ENCODE data around the gene CRTC3. TPM values are rescaled to one million over a fixed set of nuclear protein-coding genes. Genes with fewer than 3 reads are reported as not detected.
"Not testable (repeated sequence)": the region's sequence is repeated elsewhere in the genome, so short reads cannot be mapped to it uniquely, and the experiment has no call there.

Gene CRTC3
- total RNA-seq, 1 experiment from 2014 or later = 5.3 TPM

- in situ Hi-C loops (cut with HindIII; ENCODE audit: low pct_unique_long_range_greater_than_20kb, low sequenced_read_pairs) = no loop called here
- DNase-seq (ENCODE audit: low read depth) = no peak
Observed at GRCh38 chr15:90513448-90513847, 16.3 kb upstream of the CRTC3 start.

GRCh38 chr15:90513893-90514292 lies 15.8 kb upstream of the CRTC3 start:
- in situ Hi-C loops (cut with HindIII; ENCODE audit: low pct_unique_long_range_greater_than_20kb, low sequenced_read_pairs); DNase-seq (ENCODE audit: low read depth): not testable (repeated sequence)

- in situ Hi-C loops (cut with HindIII; ENCODE audit: low pct_unique_long_range_greater_than_20kb, low sequenced_read_pairs) = no loop called here
- DNase-seq (ENCODE audit: low read depth) = no peak
Observed at GRCh38 chr15:90519688-90520087, 10.0 kb upstream of the CRTC3 start.

GRCh38 chr15:90520365-90520764 lies 9.4 kb upstream of the CRTC3 start:
- DNase-seq (ENCODE audit: low read depth) = no peak
- in situ Hi-C loops (cut with HindIII; ENCODE audit: low pct_unique_long_range_greater_than_20kb, low sequenced_read_pairs) = no loop called here

GRCh38 chr15:90523373-90523772 lies 6.3 kb upstream of the CRTC3 start:
- no peak for DNase-seq (ENCODE audit: low read depth)
- in situ Hi-C loops (cut with HindIII; ENCODE audit: low pct_unique_long_range_greater_than_20kb, low sequenced_read_pairs) = no loop called here

DNA sequence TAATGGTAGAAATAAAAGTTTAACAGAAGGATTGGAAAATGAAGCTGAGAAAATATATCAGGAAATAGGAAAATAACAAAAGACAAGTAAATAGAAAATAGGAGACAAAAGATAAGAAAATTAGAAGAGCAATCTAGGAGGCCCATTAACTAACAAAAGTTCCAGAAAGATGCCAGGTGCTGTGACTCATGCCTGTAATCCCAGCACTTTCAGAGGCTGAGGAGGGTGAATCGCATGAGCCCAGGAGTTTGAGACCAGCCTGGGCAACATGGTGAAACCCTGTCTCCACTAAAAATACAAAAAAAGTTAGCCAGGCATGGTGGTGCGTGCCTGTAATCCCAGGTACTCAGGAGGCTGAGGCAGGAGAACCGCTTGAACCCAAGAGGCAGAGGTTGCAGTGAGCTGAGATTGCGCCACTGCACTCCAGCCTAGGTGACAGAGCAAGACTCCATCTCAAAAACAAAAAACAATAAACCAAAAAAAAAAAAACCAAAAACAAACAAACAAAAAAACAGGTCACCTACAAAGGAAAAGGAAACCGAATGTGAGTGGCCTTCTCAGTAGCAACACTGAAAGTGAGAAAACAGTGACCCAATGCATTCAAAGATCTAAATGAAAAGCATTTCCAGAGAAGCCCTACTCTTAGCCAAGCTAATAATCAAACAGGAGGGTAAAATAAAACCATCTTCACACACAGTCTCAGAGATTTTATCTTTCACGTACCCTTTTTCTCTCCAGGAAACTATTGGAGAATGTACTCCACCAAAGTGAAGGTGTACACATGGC lies 5.5 kb upstream of the CRTC3 start:
- in situ Hi-C loops (cut with HindIII; ENCODE audit: low pct_unique_long_range_greater_than_20kb, low sequenced_read_pairs); DNase-seq (ENCODE audit: low read depth): not testable (repeated sequence)

DNA sequence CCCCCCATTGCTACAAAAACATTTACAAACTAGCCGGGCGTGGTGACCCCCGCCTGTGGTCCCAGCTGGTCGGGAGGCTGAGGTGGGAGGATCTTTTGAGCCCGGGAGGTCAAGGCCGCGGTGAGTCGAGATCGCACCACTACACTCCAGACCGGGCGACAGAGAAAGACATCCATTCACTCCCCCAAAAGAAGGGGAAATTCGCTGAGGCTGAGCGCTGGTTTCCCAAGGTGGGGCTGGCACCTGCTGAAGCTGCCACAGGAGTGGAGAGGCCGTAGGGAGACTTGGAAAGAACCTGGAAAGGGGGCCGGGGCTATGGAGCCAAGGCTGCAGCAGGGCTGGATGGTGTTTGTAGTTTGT lies 732 bp upstream of the CRTC3 start:
- DNase-seq (ENCODE audit: low read depth) = no peak
- in situ Hi-C loops (cut with HindIII; ENCODE audit: low pct_unique_long_range_greater_than_20kb, low sequenced_read_pairs) = no loop called here

- DNase-seq (ENCODE audit: low read depth) = peak; percentile 40
- in situ Hi-C loops (cut with HindIII; ENCODE audit: low pct_unique_long_range_greater_than_20kb, low sequenced_read_pairs) = no loop called here
Observed at GRCh38 chr15:90530250-90531051, 728 bp downstream of the CRTC3 start.

- in situ Hi-C loops (cut with HindIII; ENCODE audit: low pct_unique_long_range_greater_than_20kb, low sequenced_read_pairs) = no loop called here
- no peak for DNase-seq (ENCODE audit: low read depth)
Observed at GRCh38 chr15:90531147-90531546, 1.4 kb downstream of the CRTC3 start.

DNA sequence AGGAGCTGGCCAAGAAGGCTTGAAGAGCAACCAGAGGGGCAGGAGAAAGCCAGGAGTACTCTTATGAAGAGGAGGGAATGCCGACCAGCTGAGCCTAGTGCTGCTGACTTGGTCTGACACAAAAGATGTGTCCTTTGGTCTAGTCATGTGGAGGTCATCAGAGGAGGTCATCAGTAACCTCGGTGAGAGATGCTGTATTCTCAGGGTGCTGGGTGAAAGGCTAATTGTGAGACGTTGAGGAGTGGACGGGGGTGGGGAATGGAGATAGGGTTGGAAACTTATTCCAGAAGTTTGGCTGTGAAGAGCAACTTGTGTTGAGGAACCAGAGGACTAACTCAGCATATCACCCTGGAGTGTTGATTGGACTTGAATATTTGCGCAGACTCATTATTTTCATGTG lies 5.5 kb downstream of the CRTC3 start:
- in situ Hi-C loops (cut with HindIII; ENCODE audit: low pct_unique_long_range_greater_than_20kb, low sequenced_read_pairs) = no loop called here

GRCh38 chr15:90539789-90540188 lies 10.1 kb downstream of the CRTC3 start:
- no peak for DNase-seq (ENCODE audit: low read depth)
- in situ Hi-C loops (cut with HindIII; ENCODE audit: low pct_unique_long_range_greater_than_20kb, low sequenced_read_pairs) = no loop called here

More for the DNA sequence above, 5.5 kb downstream of the CRTC3 start:
- DNase-seq (ENCODE audit: low read depth) = no peak

GRCh38 chr15:90540768-90541167 lies 11.0 kb downstream of the CRTC3 start:
- DNase-seq (ENCODE audit: low read depth) = no peak
- in situ Hi-C loops (cut with HindIII; ENCODE audit: low pct_unique_long_range_greater_than_20kb, low sequenced_read_pairs) = no loop called here

DNA sequence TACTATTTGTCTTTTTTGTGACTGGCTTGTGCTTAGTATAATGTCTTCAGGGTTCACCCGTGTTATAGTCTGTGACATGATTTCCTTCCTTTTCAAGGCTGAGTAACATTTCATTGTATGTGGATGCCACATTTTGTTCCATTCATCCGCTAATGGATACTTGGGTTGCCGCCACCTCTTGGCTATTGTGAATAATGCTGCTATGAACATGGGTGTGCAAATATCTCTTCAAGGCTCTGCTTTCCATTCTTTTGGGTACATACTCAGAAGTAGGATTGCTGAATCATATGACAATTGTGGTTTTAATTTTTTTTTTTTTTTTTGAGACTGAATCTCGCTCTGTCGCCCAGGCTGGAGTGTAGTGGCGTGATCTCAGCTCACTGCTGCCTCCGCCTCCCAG lies 15.4 kb downstream of the CRTC3 start:
- in situ Hi-C loops (cut with HindIII; ENCODE audit: low pct_unique_long_range_greater_than_20kb, low sequenced_read_pairs) = no loop called here
- DNase-seq (ENCODE audit: low read depth) = no peak

GRCh38 chr15:90547540-90547939 lies 17.8 kb downstream of the CRTC3 start:
- in situ Hi-C loops (cut with HindIII; ENCODE audit: low pct_unique_long_range_greater_than_20kb, low sequenced_read_pairs) = no loop called here
- DNase-seq (ENCODE audit: low read depth) = no peak

- in situ Hi-C loops (cut with HindIII; ENCODE audit: low pct_unique_long_range_greater_than_20kb, low sequenced_read_pairs) = no loop called here
- no peak for DNase-seq (ENCODE audit: low read depth)
Observed at GRCh38 chr15:90550919-90551318, 21.2 kb downstream of the CRTC3 start.

- in situ Hi-C loops (cut with HindIII; ENCODE audit: low pct_unique_long_range_greater_than_20kb, low sequenced_read_pairs) = no loop called here
- DNase-seq (ENCODE audit: low read depth) = no peak
Observed at GRCh38 chr15:90552162-90552928, 22.6 kb downstream of the CRTC3 start.

GRCh38 chr15:90552929-90553211 lies 23.1 kb downstream of the CRTC3 start:
- in situ Hi-C loops (cut with HindIII; ENCODE audit: low pct_unique_long_range_greater_than_20kb, low sequenced_read_pairs) = no loop called here
- no peak for DNase-seq (ENCODE audit: low read depth)

DNA sequence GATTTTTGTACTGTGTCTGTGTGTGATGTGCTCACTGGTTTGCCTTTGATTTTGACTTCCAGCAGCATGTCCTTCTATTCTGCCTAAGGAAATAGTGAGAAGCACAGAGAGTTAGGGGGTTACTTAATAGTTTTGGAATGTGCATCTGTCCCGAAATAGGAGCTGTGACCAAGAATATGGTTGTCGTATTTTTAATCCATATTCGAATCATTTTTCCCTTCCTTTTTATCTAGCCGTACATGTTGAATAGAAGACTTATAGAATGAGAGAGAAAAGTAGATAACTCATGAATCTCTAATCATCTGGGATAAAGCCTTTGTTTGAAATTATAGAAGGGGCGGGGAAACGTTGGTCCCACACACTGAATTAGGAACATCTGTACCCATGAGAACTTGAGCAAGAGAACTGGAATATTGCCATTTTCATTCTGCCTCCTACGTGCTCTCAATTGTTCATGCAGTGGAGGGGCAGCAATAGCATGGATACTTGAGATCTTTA lies 23.6 kb downstream of the CRTC3 start:
- DNase-seq (ENCODE audit: low read depth) = no peak
- in situ Hi-C loops (cut with HindIII; ENCODE audit: low pct_unique_long_range_greater_than_20kb, low sequenced_read_pairs) = no loop called here
